T47D (cell line): ENCODE data around the gene TAF1C.

Experiments used
- DNase-seq, 2 experiments: peaks; one replicate each; pipeline versions ENCODE4 v3.0.0 to v3.0.0-alpha.2; 2011 to 2012; ENCODE audit warnings: low read depth in 1 of 2, low spot score in 1 of 2
- JUND ChIP-seq: IDR thresholded peaks from 2 replicates; pipeline ENCODE4 v1.6.1; 2012; ENCODE audit warnings: low read depth
- in situ Hi-C: cut with HindIII; loops from 2 replicates; pipeline ENCODE4 v1.10.0; 2016; ENCODE audit warnings: low sequenced_read_pairs, low pct_unique_long_range_greater_than_20kb

Gene TAF1C

DNA sequence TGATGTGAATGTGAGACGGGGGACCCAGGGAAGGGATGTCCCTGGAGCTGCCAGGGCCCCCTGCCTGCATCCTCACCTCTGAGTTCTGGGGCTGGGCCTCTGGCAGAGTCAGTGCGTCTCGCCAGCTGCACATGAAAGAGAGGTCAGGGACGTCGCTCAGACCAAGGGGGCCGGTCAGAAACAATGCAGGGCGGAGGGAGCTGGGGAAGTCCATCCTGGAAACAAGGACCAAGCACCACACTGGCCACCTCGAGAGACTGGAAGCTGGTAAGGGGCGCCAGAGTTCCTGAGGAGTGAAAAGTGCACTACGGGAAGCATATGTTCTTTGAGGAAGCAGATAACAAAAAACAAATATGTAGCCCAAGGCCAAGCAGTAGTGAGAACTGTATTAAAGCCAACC lies 2.1 kb downstream of the TAF1C start:
- DNase-seq = no peak
- TF ChIP-seq JUND = no peak
- in situ Hi-C loops = no loop called here

DNA sequence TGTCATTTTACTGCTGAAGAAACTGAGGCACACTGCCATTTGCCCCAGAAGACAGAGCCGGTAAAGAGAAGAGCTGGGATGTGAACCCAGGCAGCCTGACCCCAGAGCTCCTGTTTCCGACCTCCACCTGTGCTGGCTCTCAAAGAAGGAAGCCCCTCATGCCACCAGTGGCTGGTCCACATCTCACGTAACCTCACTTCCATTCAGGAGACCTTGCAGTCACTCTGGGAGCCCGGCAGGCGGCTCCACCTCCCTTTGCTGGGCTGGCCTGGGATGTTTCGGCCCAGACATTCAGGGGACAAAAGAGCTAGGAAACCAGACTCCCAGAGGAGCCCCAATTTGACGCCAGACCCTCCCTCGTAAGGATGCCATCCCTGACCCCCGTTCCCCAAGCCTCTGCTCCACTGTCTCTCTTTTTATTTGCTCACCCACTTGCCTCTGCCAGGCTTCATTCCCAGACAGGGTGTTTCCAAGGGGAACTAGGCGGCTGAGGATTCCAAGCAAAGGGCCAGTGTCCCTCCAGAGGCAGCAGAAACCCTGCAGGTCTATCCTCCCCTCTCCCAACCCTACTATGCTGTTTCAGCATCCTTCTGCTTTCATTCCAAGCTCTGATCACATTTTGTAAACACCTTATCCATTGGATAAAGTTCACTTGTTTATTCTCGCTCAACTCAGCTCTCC lies 2.8 kb downstream of the TAF1C start:
- in situ Hi-C loops = no loop called here
- DNase-seq = no peak
- TF ChIP-seq JUND = no peak

DNA sequence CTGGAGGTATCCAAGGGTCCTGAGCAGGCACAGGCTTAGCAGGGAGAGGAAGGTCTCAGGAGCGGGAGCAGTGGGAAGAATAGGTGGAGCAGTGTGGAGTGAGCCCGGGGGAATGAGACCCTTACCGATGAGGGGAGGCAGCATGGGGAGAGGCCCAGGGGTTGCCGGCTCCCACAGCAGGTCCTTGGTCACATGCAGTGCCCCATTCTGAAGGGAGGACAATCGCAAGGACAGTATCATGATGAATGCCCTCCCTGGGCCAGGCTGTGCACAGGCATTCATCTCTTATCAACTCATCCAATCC lies 3.3 kb downstream of the TAF1C start:
- DNase-seq = no peak
- in situ Hi-C loops = no loop called here
- no peak for TF ChIP-seq JUND

DNA sequence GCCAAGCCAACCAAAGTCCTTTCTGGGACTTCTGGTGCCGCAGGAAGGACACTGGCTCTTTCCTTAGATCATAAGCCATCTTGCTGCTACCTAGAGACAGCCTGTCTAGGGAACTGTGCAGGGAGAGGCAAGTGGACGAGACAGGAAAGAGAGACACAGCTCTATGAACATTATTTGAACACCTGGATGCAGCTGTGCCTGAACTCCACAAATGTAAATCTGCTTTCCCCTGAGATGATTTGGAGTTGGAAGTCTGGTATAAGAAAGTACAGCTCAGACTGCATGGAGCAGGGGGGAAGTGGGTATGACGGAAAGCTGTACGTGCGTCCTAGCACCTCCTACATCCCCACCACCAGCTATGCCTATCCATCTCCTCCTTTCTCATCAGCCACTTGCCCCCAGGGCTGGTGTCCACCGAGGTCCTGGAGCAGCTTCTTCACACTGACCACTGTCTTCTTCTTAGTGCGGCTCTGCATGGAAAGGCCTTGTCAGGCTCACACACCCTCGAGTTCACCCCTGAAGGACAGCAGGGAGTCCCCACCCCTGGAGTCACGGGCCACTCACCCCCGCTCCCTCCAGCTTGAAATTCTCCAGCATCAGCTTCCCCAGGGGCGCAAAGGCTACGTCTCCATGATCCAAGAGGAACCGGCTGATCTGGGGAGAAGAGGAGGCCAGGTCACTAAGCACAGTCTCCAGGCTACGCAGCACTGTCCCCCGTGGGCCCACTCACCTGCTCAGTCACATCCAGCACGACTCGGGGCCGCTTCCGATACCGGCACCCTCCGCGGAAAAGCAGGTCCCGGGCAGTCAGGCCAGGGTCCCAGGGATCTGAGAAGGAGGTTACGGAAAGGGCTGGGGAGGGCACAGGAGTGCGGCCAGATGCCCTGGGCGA lies 3.9 kb downstream of the TAF1C start:
- DNase-seq = no peak
- TF ChIP-seq JUND = no peak
- in situ Hi-C loops = no loop called here

DNA sequence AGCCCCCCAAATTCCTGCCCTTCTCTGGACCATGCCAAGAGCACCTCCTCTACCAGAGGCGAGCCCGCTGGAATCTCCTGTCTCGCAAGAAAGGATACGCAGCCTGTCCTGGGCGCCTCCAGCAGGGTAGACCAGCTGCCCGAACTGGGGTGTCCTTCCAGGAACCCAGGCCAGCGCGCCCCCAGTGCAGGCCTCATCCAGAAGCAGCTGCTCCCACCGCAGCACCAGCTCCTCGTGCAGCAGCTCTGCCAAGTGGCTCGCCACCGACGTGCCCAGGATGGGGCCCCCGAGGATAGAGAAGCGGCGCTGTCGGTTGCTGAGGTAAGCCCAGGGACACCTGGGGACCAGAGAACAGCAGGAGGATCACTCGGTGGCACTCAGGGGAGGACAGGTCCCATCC lies 4.8 kb downstream of the TAF1C start:
- in situ Hi-C loops = no loop called here
- no peak for DNase-seq
- no peak for TF ChIP-seq JUND

DNA sequence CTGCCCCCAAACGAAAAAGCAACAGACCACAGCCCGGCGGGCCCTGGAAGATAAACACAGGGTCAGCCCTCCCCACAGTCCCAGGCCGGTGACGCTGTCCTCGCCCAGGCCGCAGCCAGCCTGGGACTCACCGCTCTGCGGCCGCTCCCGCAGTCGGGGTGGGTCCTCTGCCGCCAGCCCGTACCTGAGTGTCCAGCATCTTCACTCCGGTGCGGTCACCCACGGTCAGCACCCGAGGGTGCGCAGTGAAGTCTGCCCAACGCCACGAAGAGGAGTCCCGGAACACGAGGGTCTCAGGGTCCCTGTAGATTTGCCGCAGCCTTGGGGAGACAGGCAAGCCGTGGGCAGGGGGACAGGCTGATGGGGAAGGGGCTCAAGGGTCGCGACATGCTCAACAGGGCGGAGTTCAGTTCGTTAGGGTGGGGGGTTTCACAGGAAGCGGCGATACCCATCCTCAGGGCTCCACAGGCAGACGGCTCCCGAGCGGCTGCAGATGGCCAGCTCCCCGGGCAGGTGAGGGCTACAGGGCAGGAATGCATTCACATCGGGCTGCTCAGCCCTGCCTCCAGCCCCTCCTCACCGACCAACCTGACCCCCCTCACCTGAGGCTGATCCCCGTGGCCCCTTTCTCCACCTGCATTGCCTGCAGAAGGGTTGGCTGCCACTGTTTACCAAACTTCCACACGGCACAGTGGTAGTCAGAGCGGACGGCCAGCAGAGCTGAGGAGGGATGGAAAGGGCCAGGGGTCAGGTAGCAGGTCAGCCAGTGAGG lies 5.5 kb downstream of the TAF1C start:
- in situ Hi-C loops = no loop called here
- TF ChIP-seq JUND = no peak
- DNase-seq = no peak

DNA sequence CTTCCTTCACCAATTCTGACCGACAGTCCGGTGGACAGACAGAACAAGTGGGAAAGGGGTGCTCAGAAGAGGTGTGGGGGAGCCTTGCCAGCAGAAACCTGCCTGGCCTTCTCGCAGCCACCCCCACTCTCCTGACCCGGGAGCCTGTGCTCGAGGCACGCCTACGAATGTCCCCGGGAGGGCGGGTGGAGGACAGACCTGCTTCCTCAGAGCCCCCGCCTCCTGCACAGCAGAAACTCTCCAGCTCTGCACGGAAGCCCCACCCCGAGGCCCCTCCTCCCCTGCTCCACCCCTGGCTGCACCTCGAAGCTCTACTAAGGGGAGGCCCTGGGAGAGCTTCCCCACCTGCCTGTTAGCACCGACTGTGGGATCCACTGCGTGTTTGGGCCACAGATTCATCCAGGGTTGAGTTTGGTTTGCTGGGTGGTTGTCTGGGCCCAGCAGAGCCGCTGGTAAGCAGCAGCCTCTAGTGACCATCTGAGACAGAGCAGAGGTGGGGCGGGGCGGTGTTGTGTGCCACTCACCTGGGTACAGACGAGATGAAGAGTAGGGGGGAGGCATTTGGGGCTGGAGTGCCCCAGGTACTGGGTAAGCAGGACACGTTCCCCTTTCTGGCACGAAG lies 6.2 kb downstream of the TAF1C start:
- TF ChIP-seq JUND = no peak
- in situ Hi-C loops = no loop called here
- no peak for DNase-seq

DNA sequence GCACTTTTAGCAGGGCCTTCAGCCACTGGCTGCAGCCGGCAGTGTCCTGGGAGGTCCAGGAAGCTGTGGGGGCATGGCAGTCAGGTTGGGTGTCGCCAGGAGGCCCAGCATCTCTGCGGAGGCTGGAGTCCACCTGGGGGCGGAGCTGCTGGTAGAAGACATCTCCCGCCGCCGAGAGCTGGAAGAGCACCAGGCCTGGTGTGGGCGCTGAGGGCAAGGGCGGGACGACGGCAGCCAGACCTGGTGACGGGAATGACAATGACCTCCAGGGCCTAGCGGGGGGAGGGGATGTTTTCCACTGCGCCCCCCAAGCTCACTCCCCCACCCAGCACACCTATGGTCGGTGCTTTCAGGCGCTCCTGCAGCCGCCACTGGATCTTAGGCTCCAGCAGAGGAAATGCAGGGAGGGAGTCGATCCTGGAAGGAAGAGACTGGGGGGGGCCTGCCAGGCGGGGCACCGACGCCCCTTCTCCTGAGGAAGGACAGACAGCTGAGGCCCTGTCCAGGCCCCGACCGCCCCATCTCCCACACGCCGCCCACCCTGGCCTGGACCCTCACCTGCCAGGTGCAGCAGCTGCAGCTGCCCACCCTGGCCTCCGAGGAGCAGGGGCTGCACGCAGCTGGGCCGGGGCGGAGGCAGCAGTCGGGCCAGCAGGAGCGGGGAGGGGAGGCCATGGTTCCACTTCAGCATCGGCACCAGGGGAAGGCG lies 7.1 kb downstream of the TAF1C start:
- no peak for TF ChIP-seq JUND
- in situ Hi-C loops = no loop called here
- DNase-seq = no peak

DNA sequence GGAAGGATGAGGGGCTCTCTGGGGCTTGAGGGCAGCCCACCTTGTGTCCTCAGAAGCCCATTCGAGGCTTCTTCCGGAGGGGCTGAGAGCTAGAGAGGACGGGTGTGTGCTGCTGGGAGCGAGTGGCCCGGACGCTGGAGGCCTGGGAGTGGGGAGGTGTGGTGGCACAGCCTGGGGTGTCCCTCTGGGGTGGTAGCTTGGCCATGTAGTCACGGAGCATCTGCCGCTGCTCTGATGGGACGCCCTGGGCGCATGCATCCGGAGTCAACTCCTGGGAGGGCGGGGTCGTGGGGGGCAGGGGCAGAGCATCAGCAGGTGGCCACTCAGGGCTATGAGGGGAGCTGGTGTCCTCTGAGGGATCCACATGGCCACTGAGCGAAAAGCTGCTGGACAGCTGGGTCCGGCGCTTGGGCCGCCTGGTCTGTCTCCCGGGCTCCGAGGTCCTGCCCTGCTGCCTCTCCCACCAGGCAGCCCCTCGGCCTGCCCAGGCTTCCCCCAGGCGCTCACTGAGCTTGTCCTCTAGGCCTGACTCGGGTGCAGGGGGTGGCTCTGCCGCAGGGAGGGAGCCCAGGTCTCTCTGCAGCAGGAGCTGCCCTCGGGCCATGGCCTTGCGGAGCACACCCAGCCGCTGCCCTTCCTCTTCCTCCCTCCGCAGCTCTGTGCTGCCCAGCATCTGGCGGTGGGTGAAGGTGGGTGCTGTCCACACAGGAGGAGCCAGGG lies 7.8 kb downstream of the TAF1C start:
- no peak for DNase-seq
- TF ChIP-seq JUND = no peak
- in situ Hi-C loops = no loop called here

DNA sequence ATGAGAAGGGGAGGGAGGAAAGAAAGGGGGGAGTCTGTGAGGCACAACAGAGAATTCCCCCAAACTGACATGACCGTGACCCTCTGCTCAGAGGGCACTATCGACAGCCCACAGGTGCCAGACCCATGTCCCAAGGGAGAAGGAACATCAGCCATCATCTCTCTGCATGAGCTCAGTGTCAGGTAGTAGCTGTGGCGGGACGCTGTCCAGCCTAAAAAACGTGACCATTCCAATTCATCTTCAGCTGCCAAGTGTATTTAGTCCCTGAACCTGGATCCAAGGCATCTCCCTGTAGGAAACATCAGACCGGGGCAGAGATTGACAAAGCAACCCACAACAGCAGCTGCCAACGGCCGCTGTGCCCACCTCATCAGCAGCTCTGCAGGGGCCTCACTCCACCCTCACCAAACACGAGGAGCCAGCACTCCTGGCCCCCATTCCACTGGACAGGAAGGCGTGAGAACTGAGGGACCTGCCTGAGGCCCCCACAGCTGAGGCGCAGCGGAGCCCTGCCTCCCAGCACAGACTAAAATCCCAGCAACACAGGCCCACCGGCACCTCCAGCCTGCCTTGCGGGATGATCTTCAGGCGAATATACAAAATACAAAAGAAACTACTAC lies 8.6 kb downstream of the TAF1C start:
- in situ Hi-C loops = no loop called here
- DNase-seq = no peak
- TF ChIP-seq JUND = no peak

DNA sequence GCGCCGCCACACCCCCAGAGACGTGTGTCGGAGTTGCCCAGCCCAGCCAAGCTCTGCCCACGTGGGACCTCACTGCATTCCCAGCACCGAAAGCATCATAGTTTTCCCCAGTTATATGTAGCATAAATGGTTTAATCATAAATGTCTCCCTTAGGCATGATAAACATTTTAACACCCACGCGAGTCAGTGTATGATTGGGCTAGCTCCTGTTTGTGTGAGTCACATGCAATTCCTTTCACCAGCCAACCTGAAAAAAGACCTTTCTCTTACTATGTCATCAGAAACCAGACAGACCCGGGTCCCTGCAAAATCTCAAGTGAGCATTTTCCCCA lies 9.2 kb downstream of the TAF1C start:
- no peak for DNase-seq
- no peak for TF ChIP-seq JUND
- in situ Hi-C loops = no loop called here
